NB4 (cell line): Measurements from ENCODE around the gene NID2.

Experiments used
- CTCF ChIP-seq: IDR thresholded peaks from one replicate; pipeline ENCODE4 v1.5.1; 2012; ENCODE audit warnings: low read depth, low read length
- TF ChIP-seq, protein P1 (sequence below): IDR thresholded peaks from 2 replicates; pipeline ENCODE4 v1.6.1; 2011; ENCODE audit warnings: low read depth, low read length

GRCh38 chr14:52077256-52077979, 8.6 kb upstream of the NID2 start:
- no peak for TF ChIP-seq CTCF
- TF ChIP-seq, protein P1, sequence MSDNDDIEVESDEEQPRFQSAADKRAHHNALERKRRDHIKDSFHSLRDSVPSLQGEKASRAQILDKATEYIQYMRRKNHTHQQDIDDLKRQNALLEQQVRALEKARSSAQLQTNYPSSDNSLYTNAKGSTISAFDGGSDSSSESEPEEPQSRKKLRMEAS: no peak
